ENCODE results near the gene USP4.

USP4 gene

GRCh38 chr3:49339941-49340800 is at the start of gene USP4:
Gene USP4 (minus strand): TSS chr3:49340053. CDS start chr3:49340024, 29 bp downstream.
- H3K27ac ChIP-seq (ENCODE audit: extremely low read depth, low read depth, low read length) = peak within 1 kb of the TSS; percentile 88
- H3K4me1 ChIP-seq (ENCODE audit: control insufficient read depth, insufficient read depth, low read length) = no peaks in the 10 kb centered on the region
- CTCF ChIA-PET = interaction anchor here (0.5 to 1.7 kb wide), 18 partner anchors 16 to 652 kb away, joined by 3 to 9 read pairs (median 3); partner anchors contain the start of genes GPX1 and KLHDC8B
- H3K4me3 ChIP-seq (ENCODE audit: low read depth, low read length) = peak within 1 kb of the TSS; percentile 79
- H3K36me3 ChIP-seq (ENCODE audit: control insufficient read depth in 2 of 2, insufficient read depth in 1 of 2, low read length in 2 of 2) = peaks cover 0 to 12% of the 10 kb centered on the region in 2 experiments; a peak in 2 of 3 replicates
- no peaks in the 10 kb centered on the region for H3K9me3 ChIP-seq (ENCODE audit: control insufficient read depth, insufficient read depth, low read depth, low read length)
- POLR2A ChIA-PET = interaction anchor here (0.5 to 2.4 kb wide), 17 partner anchors 11 to 1043 kb away, joined by 3 to 33 read pairs (median 4); partner anchors contain the start of genes DAG1, GPX1, NICN1 and RHOA
- TF ChIP-seq OSR2 (tag by site-specific recombination; IDR thresholded peaks at IDR 0.05) (0 out of 2 replicates have a peak, but pooled peaks have one; percentile 12), ZNF596 (tag by site-specific recombination; IDR thresholded peaks at IDR 0.05) (no peak), ZNF140 (tag by site-specific recombination; IDR thresholded peaks at IDR 0.05) (no peak), KLF8 (tag by site-specific recombination; IDR thresholded peaks at IDR 0.05) (peak; percentile 87), ZBTB7A (tag by site-specific recombination; IDR thresholded peaks at IDR 0.05; ENCODE audit: low read depth) (no peak), ZNF138 (tag by site-specific recombination; IDR thresholded peaks at IDR 0.05; ENCODE audit: borderline replicate concordance) (no peak), YY1 (tag by site-specific recombination; IDR thresholded peaks at IDR 0.05) (peak; percentile 65), ZSCAN16 (tag by site-specific recombination; IDR thresholded peaks at IDR 0.05) (no peak), ZNF514 (tag by site-specific recombination; IDR thresholded peaks at IDR 0.05) (no peak), ZNF23 (tag by site-specific recombination; IDR thresholded peaks at IDR 0.05; ENCODE audit: borderline replicate concordance) (no peak), ZNF777 (tag by site-specific recombination; IDR thresholded peaks at IDR 0.05; ENCODE audit: borderline replicate concordance) (peak; percentile 27; the same call in 1 of the 2 replicates), HOXC10 (CRISPR knock-in tag; IDR thresholded peaks at IDR 0.05) (no peak), ZBTB44 (tag by site-specific recombination; IDR thresholded peaks at IDR 0.05) (no peak), ZNF449 (tag by site-specific recombination; IDR thresholded peaks at IDR 0.05) (0 out of 2 replicates have a peak, but pooled peaks have one; percentile 31), HIC1 (tag by site-specific recombination; IDR thresholded peaks at IDR 0.05) (peak; percentile 13; the same call in 1 of the 2 replicates), ZNF362 (tag by site-specific recombination; IDR thresholded peaks at IDR 0.05) (no peak), WT1 (tag by site-specific recombination; IDR thresholded peaks at IDR 0.05) (no peak; the same call in 1 of the 2 replicates), ZBTB49 (tag by site-specific recombination; IDR thresholded peaks at IDR 0.05; ENCODE audit: low read depth) (no peak), ZNF629 (tag by site-specific recombination; IDR thresholded peaks at IDR 0.05) (peak; percentile 16; the same call in 1 of the 2 replicates), SCRT2 (tag by site-specific recombination; IDR thresholded peaks at IDR 0.05) (peak; percentile 48), EGR2 (tag by site-specific recombination; IDR thresholded peaks at IDR 0.05; ENCODE audit: low read depth) (peak; percentile 75), BCL11B (tag by site-specific recombination; IDR thresholded peaks at IDR 0.05; ENCODE audit: low read depth) (no peak; the same call in 1 of the 2 replicates), ZNF335 (tag by site-specific recombination; conservative IDR thresholded peaks at IDR 0.05) (peak; percentile 83), ZNF548 (tag by site-specific recombination; IDR thresholded peaks at IDR 0.05) (no peak), ZSCAN4 (tag by site-specific recombination; IDR thresholded peaks at IDR 0.05) (no peak), ZNF660 (tag by site-specific recombination; IDR thresholded peaks at IDR 0.05) (peak; percentile 76), KLF16 (tag by site-specific recombination; IDR thresholded peaks at IDR 0.05) (peak; percentile 48; the same call in 1 of the 2 replicates)
